GM12872 (cell line): ENCODE results near the gene RPS6KC1.

Experiments used
- CTCF ChIP-seq: IDR thresholded peaks from 3 replicates; pipeline ENCODE4 v1.5.1; 2011; ENCODE audit warnings: low read depth, mild to moderate bottlenecking, low read length, moderate library complexity; ENCODE audit not compliant: insufficient read depth

Gene RPS6KC1

GRCh38 chr1:213244664-213245091, 193.6 kb downstream of the RPS6KC1 start:
- TF ChIP-seq CTCF = peak; percentile 65; the same call in 2 of the 3 replicates

GRCh38 chr1:213245260-213245910, 194.3 kb downstream of the RPS6KC1 start:
- no peak for TF ChIP-seq CTCF

GRCh38 chr1:213247038-213247437, 196.0 kb downstream of the RPS6KC1 start:
- no peak for TF ChIP-seq CTCF

GRCh38 chr1:213249395-213249794, 198.4 kb downstream of the RPS6KC1 start:
- TF ChIP-seq CTCF = no peak

GRCh38 chr1:213250041-213250440, 199.0 kb downstream of the RPS6KC1 start:
- TF ChIP-seq CTCF = no peak

GRCh38 chr1:213250446-213250845, 199.4 kb downstream of the RPS6KC1 start:
- no peak for TF ChIP-seq CTCF

GRCh38 chr1:213251972-213252371, 200.9 kb downstream of the RPS6KC1 start:
- TF ChIP-seq CTCF = no peak
